ENCODE results near the gene CORT.
"Not testable (repeated sequence)": the region's sequence is repeated elsewhere in the genome, so short reads cannot be mapped to it uniquely, and the experiment has no call there.

The CORT gene

DNA sequence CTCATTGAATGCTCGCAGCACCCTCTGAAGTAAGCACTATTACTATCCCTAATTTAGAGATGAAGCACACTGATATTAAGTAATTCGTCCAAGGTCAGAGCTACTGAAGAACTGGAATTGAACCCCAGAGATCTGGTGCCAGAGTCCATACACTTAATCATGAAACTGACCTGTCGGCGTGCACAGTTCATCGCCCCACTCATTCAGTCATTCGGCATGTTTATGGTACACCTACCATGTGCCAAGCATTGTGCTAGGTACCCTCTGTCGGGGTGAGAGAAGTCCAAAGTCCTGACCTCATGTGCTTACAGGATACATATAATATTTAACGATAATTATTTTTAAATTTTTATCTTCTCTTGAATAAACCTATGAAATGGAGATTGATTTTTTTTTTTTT lies 25.2 kb upstream of the CORT start:
- Histone ChIP-seq H3K36me3 (ENCODE audit: control insufficient read depth, insufficient read depth, low read length) (peaks cover 8% of the 10 kb centered on the region), H3K4me1 (ENCODE audit: control insufficient read depth, insufficient read depth, low read length, poor library complexity, severe bottlenecking) (peaks cover 5% of the 10 kb centered on the region), H3K9me3 (ENCODE audit: control insufficient read depth, low read length) (no peaks in the 10 kb centered on the region), H3K27ac (ENCODE audit: insufficient read depth, low read length, poor library complexity, severe bottlenecking) (no peak overlapping the region), H3K4me3 (ENCODE audit: insufficient read depth, low read depth, low read length, poor library complexity, severe bottlenecking) (no peak overlapping the region), H3K27me3 (replicated peaks; ENCODE audit: control insufficient read depth, insufficient read depth, low read length, poor library complexity, severe bottlenecking) (no peaks in the 10 kb centered on the region)
- no peak for DNase-seq

GRCh38 chr1:10425826-10426534 lies 23.9 kb upstream of the CORT start:
- H3K27ac ChIP-seq (ENCODE audit: insufficient read depth, low read length, poor library complexity, severe bottlenecking); H3K4me1 ChIP-seq (ENCODE audit: control insufficient read depth, insufficient read depth, low read length, poor library complexity, severe bottlenecking); H3K4me3 ChIP-seq (ENCODE audit: insufficient read depth, low read depth, low read length, poor library complexity, severe bottlenecking); H3K27me3 ChIP-seq (replicated peaks; ENCODE audit: control insufficient read depth, insufficient read depth, low read length, poor library complexity, severe bottlenecking); H3K9me3 ChIP-seq (ENCODE audit: control insufficient read depth, low read length); H3K36me3 ChIP-seq (ENCODE audit: control insufficient read depth, insufficient read depth, low read length); DNase-seq: not testable (repeated sequence)

DNA sequence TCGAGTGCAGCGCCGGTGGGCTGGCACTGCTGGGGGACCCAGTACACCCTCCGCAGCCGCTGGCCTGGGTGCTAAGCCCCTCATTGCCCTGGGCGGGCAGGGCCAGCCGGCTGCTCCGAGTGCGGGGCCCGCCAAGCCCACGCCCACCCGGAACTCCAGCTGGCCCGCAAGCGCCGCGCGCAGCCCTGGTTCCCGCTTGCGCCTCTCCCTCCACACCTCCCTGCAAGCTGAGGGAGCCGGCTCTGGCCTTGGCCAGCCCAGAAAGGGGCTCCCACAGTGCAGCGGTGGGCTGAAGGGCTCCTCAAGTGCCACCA lies 23.3 kb upstream of the CORT start:
- not testable (repeated sequence) for H3K4me1 ChIP-seq (ENCODE audit: control insufficient read depth, insufficient read depth, low read length, poor library complexity, severe bottlenecking); H3K27ac ChIP-seq (ENCODE audit: insufficient read depth, low read length, poor library complexity, severe bottlenecking); H3K4me3 ChIP-seq (ENCODE audit: insufficient read depth, low read depth, low read length, poor library complexity, severe bottlenecking); H3K36me3 ChIP-seq (ENCODE audit: control insufficient read depth, insufficient read depth, low read length); H3K27me3 ChIP-seq (replicated peaks; ENCODE audit: control insufficient read depth, insufficient read depth, low read length, poor library complexity, severe bottlenecking); DNase-seq; H3K9me3 ChIP-seq (ENCODE audit: control insufficient read depth, low read length)

- H3K4me3 ChIP-seq (ENCODE audit: insufficient read depth, low read depth, low read length, poor library complexity, severe bottlenecking) = no peak overlapping the region
- no peak for DNase-seq
- no peaks in the 10 kb centered on the region for H3K27me3 ChIP-seq (replicated peaks; ENCODE audit: control insufficient read depth, insufficient read depth, low read length, poor library complexity, severe bottlenecking)
- H3K36me3 ChIP-seq (ENCODE audit: control insufficient read depth, insufficient read depth, low read length) = no peaks in the 10 kb centered on the region
- no peaks in the 10 kb centered on the region for H3K9me3 ChIP-seq (ENCODE audit: control insufficient read depth, low read length)
- H3K4me1 ChIP-seq (ENCODE audit: control insufficient read depth, insufficient read depth, low read length, poor library complexity, severe bottlenecking) = peaks cover 9% of the 10 kb centered on the region
- H3K27ac ChIP-seq (ENCODE audit: insufficient read depth, low read length, poor library complexity, severe bottlenecking) = no peak overlapping the region
Measured at GRCh38 chr1:10428984-10429383, 20.8 kb upstream of the CORT start.

- Histone ChIP-seq H3K9me3 (ENCODE audit: control insufficient read depth, low read length) (no peaks in the 10 kb centered on the region), H3K36me3 (ENCODE audit: control insufficient read depth, insufficient read depth, low read length) (no peaks in the 10 kb centered on the region), H3K27ac (ENCODE audit: insufficient read depth, low read length, poor library complexity, severe bottlenecking) (peak overlapping the region; percentile 86), H3K4me1 (ENCODE audit: control insufficient read depth, insufficient read depth, low read length, poor library complexity, severe bottlenecking) (peaks cover 9% of the 10 kb centered on the region), H3K4me3 (ENCODE audit: insufficient read depth, low read depth, low read length, poor library complexity, severe bottlenecking) (peak overlapping the region; percentile 81), H3K27me3 (replicated peaks; ENCODE audit: control insufficient read depth, insufficient read depth, low read length, poor library complexity, severe bottlenecking) (no peaks in the 10 kb centered on the region)
- peak in 2 of 3 donors; percentile 2 to 11 for DNase-seq
Measured at GRCh38 chr1:10429868-10430215, 20.0 kb upstream of the CORT start.

DNA sequence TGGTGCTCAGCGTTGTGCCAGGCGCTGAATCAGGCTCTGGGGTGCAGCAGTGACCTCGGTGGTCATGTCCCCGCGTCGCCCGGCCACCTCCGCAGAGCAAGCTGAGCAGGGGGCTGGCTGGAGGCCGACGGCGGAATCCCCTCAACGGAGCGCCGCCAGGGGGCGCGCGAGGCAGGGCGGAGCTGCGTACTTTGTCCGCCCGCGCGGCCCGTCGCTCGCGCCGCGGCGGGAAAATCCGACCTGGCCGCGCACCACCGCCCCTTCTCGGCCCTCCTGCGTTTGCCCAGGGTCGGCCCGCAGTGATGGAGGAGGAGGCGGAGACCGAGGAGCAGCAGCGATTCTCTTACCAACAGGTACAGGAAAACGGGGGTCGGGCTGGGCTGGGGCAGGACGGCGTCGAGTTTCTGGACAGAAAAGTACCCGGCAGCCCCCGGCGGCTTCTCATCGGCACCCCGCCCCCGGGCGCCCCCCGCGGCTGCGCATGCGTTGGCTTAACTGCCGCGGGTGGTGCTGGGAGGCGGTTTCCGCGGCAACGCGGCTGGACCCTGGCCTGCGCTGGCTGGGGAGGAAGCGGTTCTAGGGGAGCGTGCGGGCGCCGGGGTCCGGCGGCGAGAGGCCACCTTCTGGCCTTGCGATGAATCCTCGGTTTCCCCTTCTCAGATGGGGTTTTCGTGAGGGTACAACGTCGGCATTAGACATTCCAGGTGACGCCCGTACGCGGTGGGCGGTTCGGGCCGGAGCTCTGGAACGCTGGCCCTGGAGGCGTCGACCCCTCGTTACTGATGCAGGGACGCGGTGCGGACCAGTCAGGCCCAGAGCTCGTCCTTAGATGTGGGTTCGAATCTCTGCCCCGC lies 19.4 kb upstream of the CORT start, which contains the start of gene CENPS:
Gene CENPS, plus strand, starts transcription at position 218 of the 854 bp plus-strand sequence. Its CDS starts 85 bp downstream, at position 303.
- Histone ChIP-seq H3K36me3 (ENCODE audit: control insufficient read depth, insufficient read depth, low read length) (no peaks in the 10 kb centered on the region), H3K27me3 (replicated peaks; ENCODE audit: control insufficient read depth, insufficient read depth, low read length, poor library complexity, severe bottlenecking) (no peaks in the 10 kb centered on the region), H3K9me3 (ENCODE audit: control insufficient read depth, low read length) (no peaks in the 10 kb centered on the region), H3K4me3 (ENCODE audit: insufficient read depth, low read depth, low read length, poor library complexity, severe bottlenecking) (peak within 1 kb of the TSS; percentile 81), H3K4me1 (ENCODE audit: control insufficient read depth, insufficient read depth, low read length, poor library complexity, severe bottlenecking) (peaks cover 9% of the 10 kb centered on the region), H3K27ac (ENCODE audit: insufficient read depth, low read length, poor library complexity, severe bottlenecking) (peak within 1 kb of the TSS; percentile 86)
- peak; percentile 72 to 86 (median 75) for DNase-seq

GRCh38 chr1:10431070-10431730 lies 18.6 kb upstream of the CORT start:
- H3K4me3 ChIP-seq (ENCODE audit: insufficient read depth, low read depth, low read length, poor library complexity, severe bottlenecking) = peak overlapping the region; percentile 81
- H3K27ac ChIP-seq (ENCODE audit: insufficient read depth, low read length, poor library complexity, severe bottlenecking) = peak overlapping the region; percentile 86
- H3K27me3 ChIP-seq (replicated peaks; ENCODE audit: control insufficient read depth, insufficient read depth, low read length, poor library complexity, severe bottlenecking) = no peaks in the 10 kb centered on the region
- DNase-seq = no peak
- no peaks in the 10 kb centered on the region for H3K36me3 ChIP-seq (ENCODE audit: control insufficient read depth, insufficient read depth, low read length)
- peaks cover 9% of the 10 kb centered on the region for H3K4me1 ChIP-seq (ENCODE audit: control insufficient read depth, insufficient read depth, low read length, poor library complexity, severe bottlenecking)
- no peaks in the 10 kb centered on the region for H3K9me3 ChIP-seq (ENCODE audit: control insufficient read depth, low read length)

- Histone ChIP-seq H3K4me3 (ENCODE audit: insufficient read depth, low read depth, low read length, poor library complexity, severe bottlenecking) (no peak overlapping the region), H3K27ac (ENCODE audit: insufficient read depth, low read length, poor library complexity, severe bottlenecking) (no peak overlapping the region), H3K27me3 (replicated peaks; ENCODE audit: control insufficient read depth, insufficient read depth, low read length, poor library complexity, severe bottlenecking) (no peaks in the 10 kb centered on the region), H3K36me3 (ENCODE audit: control insufficient read depth, insufficient read depth, low read length) (no peaks in the 10 kb centered on the region), H3K4me1 (ENCODE audit: control insufficient read depth, insufficient read depth, low read length, poor library complexity, severe bottlenecking) (peaks cover 5% of the 10 kb centered on the region), H3K9me3 (ENCODE audit: control insufficient read depth, low read length) (no peaks in the 10 kb centered on the region)
- DNase-seq = no peak
Measured at GRCh38 chr1:10432910-10433700, 16.7 kb upstream of the CORT start.

DNA sequence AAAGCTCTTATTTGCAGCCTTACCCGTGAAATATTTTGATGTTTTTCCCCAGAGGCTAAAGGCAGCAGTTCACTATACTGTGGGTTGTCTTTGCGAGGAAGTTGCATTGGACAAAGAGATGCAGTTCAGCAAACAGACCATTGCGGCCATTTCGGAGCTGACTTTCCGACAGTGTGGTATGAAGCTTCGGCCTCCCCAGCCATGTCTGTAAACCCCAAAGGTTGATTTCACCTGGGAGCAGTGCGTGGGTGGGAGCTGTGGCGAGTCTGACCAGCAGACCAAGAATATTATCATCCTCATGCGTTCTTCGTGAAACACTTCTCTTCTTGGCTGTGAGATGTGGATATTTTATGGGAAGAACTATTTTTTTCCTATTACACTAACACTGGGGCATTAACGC lies 16.0 kb upstream of the CORT start:
- Histone ChIP-seq H3K27ac (ENCODE audit: insufficient read depth, low read length, poor library complexity, severe bottlenecking) (no peak overlapping the region), H3K27me3 (replicated peaks; ENCODE audit: control insufficient read depth, insufficient read depth, low read length, poor library complexity, severe bottlenecking) (no peaks in the 10 kb centered on the region), H3K4me1 (ENCODE audit: control insufficient read depth, insufficient read depth, low read length, poor library complexity, severe bottlenecking) (peaks cover 4% of the 10 kb centered on the region), H3K9me3 (ENCODE audit: control insufficient read depth, low read length) (no peaks in the 10 kb centered on the region), H3K36me3 (ENCODE audit: control insufficient read depth, insufficient read depth, low read length) (no peaks in the 10 kb centered on the region), H3K4me3 (ENCODE audit: insufficient read depth, low read depth, low read length, poor library complexity, severe bottlenecking) (no peak overlapping the region)
- no peak for DNase-seq

Data from effector memory CD4-positive, alpha-beta T cell (primary cell).